Measurements from ENCODE around the gene DDX27.

DNA sequence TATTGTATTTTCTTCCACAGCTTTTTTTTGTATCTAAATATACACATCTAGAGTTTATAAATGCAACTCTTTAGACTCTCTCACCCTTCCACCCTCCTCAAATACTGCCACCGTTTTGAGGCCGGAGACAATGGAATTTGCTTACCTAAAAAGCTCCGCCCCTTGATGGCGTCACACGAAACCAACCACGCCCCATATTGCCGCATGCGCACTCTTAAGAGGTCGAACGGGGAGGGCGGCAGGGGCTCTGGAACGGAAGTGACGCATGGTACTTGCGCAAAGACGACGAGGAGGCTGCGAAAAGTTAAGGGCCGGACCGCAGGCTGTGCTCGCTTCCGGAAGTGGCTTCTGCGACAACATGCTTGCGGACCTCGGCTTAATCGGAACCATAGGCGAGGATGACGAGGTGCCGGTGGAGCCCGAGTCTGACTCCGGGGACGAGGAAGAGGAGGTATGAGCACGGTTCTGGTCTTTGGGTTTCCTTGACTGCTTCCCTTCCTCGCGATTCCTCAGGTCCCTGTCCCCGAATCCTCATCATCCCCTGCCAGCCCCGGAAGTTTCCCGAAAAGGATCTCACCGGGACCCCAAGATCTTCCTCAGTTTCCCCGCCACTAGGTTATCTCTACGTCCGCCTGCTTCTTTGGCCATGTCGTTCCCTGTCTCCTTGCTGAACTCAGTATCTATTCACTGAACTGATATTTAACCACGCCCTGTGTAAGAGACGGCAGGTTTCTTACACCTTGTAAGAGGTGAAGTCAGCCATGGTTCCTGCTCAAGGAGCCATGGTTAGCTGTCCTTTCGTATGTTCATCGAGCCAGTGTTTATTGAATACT, at the start of gene DDX27:
- TF ChIP-seq, protein P1, sequence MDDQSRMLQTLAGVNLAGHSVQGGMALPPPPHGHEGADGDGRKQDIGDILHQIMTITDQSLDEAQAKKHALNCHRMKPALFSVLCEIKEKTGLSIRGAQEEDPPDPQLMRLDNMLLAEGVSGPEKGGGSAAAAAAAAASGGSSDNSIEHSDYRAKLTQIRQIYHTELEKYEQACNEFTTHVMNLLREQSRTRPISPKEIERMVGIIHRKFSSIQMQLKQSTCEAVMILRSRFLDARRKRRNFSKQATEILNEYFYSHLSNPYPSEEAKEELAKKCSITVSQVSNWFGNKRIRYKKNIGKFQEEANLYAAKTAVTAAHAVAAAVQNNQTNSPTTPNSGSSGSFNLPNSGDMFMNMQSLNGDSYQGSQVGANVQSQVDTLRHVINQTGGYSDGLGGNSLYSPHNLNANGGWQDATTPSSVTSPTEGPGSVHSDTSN (IDR thresholded peaks at IDR 0.05) = no peak
- TF ChIP-seq YY1 (IDR thresholded peaks at IDR 0.05; ENCODE audit: low read depth) (no peak), CTCF (IDR thresholded peaks at IDR 0.05) (no peak)
